GM21360 (cell line): ENCODE data around the gene CDC14C.

Experiments used
- ATAC-seq: cut with Tn5 transposase; IDR thresholded peaks from one replicate; pipeline ENCODE4 v1.9.1; 2021; ENCODE audit warnings: mild to moderate bottlenecking, moderate library complexity; ENCODE audit not compliant: unreplicated experiment

The CDC14C gene

GRCh38 chr7:48971173-48971572, 46.8 kb downstream of the CDC14C start:
- ATAC-seq = no peak

GRCh38 chr7:48976253-48976652, 51.9 kb downstream of the CDC14C start:
- ATAC-seq = no peak

- ATAC-seq = no peak
These were observed 52.5 kb downstream of the CDC14C start for GRCh38 chr7:48976850-48977249.
